ENCODE data around the gene ABCA13.

Gene ABCA13

DNA sequence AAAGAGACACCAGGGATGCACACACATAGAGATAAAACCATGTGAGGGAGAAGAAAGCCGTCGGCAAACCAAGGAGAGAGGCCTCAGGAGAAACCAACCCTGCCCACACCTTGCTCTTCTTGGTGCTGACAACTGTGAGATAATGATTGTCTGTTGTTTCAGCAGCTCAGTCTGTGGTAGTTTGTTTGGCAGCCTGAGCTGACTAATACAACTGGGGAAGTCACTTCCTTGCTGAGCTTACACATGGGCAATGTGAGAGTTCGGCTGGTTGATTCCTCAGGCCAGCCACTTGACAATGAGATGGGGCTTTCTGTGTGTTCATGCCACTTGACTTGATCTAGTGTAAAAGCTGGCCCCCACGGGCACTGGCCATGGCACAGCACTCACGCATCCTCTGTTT is 271.8 kb downstream of the ABCA13 start:
- no peak for DNase-seq

DNA sequence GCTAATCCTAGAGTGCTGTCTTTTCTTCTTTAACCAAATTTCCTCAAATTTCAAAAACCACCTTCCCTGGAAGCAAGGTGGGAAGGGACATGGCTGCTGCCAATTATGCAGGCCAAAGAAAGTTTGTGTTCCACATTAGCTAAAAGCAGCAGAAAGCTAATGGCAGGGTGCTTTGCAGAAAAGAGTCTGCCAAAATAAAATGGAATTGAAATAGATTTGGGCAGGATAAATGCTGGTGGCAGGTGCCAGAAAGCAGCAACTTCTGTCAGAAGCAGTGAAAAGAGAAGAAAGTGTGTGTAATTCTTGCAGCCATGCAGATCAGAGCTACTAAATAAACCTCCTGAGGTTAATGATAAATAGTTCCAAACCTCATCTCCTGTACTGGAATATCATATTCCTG is 275.5 kb downstream of the ABCA13 start:
- no peak for DNase-seq

DNA sequence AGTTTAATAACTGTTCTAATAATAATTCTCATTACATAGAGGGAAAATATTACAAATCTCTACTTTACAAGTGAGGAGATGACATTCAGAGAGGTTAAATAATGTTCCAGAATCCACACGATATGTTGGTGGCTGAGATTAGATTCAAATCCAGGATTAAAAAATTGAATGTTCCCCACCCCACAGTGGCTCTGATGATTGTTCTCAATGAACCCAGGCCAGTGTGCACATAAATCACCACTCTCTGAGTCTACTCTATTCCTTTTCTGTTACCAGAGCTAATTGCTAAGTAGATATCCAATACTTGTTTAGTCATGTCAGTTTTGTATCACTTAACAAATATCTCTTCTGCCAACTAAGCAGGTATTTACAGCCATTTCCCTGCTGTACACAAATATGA is 281.0 kb downstream of the ABCA13 start:
- no peak for DNase-seq

DNA sequence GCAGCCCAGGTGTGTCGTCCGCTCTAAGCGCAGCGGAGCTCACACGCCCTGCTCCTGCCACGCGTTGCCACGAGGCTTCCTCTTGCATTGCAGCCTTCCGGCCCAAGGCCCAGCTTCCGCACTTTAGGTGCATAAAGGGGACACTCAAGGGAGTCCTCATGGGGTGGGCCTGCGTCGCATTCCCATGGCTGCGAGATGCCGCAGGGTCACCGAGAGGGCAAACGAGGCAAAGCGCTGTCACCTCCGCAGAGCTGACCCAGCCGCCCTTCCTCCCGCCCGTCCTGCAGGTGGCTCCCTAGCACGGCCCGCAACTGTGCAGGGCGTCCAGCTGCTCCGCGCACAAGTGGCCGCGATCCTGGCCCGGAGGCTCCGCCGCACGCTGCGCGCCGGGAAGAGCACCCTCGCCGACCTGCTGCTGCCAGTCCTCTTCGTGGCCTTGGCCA is 283.5 kb downstream of the ABCA13 start:
- DNase-seq = no peak

DNA sequence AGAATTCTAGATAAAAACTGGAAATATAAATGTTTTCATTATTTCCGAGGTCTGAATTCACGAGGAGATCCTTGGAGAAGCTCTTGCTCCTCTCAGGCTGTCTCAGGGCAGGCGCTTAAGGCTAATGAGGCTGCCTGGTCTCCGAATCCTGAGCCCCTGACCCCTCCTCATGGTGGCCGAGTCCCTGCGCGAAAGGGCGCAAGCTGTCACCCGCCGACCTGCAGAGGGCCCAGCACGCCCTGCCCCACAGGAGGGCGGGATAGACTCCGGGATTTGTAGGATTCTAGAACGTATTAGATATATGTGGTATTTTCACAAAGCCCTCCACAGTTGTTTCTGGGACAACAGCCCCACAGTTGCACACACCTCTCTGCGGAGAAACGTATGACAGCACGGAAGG is 284.1 kb downstream of the ABCA13 start:
- DNase-seq = no peak

DNA sequence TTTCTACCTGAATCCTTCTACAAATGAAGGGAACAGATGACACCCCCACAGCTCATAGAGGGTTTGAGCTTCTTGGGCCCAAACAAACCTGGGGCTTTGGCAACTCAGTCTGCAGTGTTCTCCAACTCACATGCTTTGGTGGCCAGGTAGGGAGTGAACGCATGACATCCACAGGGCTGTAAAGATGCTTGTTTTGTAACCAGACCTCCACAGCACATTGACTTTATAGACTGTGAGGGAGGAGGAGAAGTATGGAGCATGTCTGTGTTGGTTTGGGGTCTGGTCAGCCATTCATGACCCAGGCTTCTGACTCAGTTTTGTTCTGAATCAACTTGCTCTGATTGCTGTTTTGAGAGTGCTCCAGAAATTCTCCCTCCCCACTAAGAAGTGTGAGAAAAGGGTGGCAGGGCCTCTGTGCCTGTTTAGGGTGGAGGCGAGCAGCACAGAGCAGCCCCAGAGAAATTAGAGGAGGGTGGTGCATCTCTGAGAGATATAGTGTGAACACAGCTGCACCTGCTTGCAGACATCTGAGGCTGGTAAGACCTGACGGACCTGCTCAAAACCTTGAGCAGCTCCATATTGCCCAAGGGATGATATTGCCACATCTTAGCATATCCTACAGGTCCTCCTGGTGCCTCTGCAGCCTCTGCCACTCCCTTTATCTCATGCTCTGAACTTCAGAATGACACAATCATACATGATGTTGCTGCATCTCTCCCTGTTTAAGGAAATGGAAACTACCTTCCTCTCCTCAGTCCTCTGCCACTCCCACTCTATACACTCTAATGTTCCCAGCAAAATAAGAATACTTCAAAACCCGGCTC is 287.7 kb downstream of the ABCA13 start:
- DNase-seq = no peak

DNA sequence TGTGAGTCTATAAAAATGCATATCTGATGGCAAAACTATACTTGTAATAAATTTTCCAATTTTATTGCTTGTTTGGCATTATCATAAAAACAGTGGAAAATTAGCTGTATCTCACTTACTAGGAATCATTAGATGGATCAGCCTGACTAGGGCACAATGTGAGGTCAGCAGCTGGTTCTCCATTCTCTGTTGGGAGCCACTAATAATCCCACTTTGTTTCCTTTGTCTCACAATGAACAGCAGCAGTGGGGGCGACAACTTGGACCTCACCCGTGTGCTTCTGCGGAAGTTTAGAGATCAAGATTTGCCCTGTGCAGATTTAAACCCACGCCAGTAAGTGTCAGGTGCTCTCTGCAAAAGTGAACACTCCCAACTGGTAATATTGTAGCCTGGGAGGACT is 295.5 kb downstream of the ABCA13 start:
- DNase-seq = no peak

DNA sequence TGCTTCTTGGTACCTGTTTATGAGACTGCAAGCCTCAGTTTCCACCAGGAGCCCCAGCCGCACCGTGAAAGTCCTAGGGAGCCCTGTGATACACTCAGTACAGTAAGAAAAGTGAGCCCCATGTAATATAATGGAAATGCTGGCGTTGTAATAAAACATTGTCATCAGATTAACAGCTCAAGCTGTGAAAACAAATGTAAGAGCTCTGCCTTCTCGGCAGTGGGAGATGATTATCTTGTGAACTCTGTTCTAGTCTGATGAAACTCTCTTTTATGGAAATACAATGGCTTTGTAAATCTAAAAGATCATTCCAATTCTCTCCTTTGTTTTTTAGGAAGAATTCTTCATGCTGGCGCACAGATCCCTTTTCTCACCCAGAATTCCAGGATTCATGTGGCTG is 299.9 kb downstream of the ABCA13 start:
- no peak for DNase-seq

DNA sequence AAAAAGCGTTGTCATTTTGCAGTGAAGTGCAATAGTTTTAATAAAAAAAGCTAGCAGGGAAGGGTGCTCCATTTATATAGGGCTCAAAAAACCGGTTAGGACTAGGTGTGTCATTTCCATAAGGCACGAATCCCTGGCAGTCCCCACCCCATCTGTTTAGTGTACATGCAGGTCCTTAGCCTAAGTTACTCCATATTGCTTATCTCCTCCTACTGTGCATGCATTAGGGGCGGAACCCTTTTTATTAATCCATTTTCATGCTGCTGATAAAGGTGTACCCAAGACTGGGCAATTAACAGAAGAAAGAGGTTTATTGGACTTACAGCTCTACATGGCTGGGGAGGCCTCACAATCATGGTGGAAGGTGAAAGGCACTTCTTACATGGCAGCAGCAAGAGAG is 301.4 kb downstream of the ABCA13 start:
- DNase-seq = no peak

DNA sequence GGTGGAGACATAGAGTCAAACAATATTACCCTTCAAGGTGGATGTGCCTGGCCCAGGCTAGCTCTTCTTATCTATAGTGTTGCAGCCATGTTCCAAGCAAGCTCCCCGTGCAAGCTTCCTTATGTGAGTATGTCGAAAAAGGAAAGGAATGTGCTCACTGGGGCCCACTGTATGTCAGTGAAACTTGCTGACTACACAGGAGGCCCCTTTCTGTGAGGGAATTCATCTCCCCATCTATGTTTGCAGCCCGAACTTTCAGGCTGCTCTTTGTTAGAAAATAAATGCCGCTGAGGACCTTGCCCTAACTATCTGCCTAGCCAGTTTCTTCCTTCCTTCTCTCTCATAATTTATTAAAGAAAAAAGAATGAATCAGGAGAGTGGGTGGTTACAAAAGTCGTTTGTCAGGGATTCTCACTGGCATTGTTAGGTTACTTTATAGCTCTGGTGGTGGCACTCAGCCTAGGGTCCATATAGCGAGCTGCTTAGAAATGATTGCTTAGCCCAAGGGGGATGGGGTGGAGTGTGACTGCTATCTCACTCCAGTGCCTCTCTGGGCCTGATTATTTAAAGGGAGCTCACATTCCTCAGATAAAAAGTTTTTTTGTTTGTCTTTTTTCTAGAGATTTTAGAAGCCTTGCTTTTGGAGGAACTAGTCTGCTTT is 302.1 kb downstream of the ABCA13 start:
- DNase-seq = no peak

DNA sequence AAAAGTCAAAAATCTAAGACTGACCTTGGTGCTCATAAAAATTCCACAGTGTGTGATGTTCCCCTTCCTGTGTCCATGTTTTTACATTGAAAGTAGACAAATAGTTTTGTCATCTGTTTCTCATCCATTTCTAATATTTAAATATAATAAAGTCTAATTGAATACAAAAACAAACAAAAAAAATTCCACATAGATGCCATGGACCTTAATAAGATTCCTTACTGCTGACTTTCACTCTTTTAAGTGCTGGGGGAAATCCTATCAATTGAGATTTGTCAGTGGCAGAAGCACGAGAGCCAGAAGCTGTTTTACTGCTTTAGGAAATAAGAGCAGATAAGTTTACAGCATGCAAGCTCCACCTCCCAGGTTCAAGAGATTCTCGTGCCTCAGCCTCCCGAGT is 310.0 kb downstream of the ABCA13 start:
- DNase-seq = no peak

DNA sequence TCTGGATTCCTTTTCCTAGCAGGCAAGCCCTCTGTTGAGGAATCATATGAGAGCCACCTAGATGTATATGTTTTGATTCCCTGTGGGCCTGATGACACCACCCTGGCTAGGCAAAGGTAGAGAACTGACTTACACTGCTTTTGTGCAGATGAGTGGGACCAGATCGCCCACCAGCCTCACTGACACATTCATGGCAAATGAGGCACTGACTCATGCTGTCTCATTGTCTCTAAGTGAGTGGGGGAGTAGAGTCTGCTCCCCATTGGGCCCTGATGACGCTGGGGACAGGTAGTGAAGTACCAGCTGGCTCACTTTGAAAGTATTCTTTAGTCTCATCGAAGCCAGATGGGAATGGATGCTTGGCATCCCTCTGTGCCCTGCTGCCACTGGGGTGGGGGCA is 326.3 kb downstream of the ABCA13 start:
- DNase-seq = no peak

DNA sequence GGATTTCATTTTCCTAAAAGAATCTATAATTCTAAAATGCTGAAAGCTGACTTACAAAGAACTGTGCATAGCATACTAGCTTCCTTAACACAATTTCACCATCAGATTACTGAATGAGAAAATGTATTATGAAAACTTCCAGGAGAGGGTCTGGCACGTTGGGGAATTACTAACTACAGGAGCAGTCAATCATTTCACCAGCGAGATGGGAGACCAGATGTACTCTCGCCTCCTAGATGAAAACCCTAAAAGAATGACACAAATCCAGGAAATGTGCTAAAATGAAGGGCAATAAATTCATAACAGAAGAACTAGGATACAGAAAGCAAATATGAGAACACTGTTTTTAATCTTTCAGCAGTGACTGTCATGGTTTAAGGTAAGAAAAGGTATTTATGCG is 330.8 kb downstream of the ABCA13 start:
- no peak for DNase-seq

DNA sequence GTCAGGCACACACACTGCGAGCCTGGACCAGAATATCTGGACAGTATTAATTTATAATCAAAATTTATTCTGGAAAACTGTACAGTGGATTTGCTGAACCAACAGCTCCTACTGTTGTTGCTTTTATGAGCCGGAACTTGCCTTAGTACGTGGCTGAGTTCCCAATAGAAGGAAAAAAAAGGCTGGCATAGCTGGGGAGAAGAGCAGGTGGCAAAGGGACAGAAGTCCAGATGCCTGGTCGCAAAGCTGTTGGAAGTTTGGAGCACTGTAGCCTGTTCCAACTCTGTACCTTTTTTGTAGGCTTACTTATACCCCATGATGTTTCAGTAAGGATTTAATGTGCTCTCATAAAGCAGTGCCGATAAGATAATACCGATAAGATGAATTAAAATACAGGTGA is 333.8 kb downstream of the ABCA13 start:
- no peak for DNase-seq

DNA sequence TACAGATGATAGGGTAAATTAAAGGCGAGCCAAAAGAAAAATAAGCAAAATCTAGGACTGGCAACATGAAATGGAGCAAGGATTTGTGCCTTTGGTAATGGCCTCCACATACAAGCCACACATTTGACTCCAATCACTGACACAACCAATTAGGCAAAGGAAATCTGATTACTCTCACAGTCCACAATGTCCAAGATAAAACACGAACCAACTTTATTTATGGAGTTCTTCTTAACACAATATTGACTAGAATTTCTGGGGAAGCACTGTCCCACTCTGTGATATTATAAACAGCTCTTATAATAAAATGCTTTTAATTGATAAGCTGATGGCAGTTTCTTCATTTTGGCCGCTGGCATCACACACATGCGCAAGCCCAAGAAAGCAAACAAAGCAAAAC is 334.2 kb downstream of the ABCA13 start:
- DNase-seq = no peak

DNA sequence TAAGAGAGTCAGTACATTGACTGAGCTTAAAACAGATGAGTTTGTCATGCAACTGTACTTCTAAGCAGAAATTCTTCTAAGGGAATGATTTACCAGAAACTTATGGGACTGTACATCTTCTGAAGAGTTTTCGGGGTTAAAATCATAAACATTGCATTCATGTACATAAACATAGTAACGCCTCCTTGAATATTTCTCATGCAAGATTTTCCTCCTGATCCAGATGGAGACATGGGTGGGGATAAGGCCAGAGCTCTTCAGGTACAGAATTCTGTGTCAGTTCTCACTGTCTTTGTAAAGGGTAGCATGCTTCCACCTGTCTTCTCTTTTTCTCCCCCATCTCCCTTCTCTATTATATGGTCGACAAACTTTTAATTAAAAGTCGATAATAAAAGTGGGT is 335.3 kb downstream of the ABCA13 start:
- DNase-seq = no peak

DNA sequence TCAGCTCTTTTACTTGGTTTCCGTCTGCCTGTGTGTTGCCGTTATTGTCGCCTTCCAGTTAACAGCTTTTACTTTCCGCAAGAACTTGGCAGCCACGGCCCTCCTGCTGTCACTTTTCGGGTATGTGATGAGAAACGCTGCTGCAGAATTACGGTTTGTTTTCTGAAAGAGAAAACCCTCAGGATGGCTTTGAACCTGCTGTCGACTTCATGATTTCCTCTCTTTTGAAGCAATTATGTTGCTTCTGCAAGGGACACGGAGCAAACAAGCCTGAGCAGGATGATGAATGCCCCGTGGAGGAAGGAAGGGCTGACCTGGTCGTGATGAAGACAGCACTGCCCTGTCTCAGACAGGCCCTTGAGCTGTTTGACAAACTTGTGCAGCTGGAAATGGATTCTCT is 339.8 kb downstream of the ABCA13 start:
- DNase-seq = no peak

DNA sequence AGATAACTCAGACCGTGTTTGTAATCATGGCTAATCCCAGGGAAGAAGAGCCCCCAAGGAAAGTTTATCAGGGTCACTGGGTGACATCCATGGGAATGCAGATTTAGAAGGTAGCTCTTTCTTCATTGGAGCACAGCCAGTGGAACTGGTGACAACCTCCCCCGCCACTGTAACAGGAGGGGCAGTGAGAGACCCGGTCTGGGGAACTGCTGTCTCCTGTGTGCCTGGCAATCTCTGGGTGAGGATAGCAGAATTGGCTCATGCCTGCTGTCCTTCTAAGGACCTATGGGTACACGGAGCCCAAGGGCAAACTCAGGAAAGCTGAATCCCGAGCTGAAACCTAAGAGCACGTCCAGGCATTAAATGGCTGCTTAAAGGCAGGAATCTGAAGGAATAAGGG is 341.6 kb downstream of the ABCA13 start:
- DNase-seq = no peak

DNA sequence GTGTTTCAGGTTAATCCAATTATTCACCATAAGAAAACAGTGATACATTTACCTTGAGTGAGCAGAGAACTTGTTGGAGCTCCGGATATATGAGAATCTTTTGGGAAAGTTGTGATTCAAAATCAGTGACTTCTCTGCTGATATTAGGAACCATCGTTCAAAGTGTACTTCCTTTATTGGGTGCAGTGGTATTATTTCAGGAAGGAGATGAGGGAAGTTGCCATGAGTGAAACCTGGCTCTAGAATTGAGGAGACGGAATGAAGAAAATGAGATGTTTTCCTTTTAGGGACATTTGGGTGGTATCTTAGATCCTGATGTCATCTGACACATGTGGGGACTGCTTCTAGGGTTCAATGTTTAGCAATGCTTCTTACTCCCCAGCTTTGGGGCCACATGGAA is 343.9 kb downstream of the ABCA13 start:
- DNase-seq = no peak

DNA sequence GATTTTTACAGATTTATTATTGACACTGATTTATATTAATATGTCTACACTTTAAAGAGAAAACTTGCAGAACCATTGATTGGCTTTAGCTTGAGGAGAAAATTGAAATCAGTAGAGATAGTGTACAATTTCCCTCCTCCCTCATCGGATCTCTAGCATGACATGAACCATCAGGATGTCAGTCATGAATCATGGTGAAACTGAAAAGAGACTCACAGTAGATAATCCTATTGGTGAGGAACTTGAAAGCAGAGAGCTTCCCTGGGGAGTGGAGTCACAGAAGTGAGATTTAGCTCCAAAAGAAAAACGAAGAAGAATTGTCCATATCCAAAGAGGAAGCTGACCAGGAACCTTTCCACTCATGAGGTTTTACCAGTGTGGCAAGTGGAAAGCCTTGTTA is 346.8 kb downstream of the ABCA13 start:
- no peak for DNase-seq

DNA sequence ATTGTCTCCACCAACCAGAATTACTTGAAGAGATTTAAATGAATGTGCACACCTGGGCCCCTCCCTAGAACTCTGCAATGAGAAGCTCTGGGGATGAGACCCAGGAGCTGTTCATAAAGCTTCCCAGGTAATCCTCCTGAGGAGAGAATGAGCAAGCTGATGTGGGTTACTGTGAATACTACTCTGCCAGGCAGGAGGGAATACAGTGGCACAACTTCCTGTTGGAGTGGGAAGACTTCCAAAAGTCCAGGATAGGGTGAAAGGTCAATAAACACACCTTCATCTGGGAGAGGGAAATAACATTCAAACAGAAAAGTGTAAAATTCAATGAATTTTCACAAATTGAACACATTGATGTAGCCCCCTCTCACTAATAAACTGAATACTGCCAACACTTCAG is 351.4 kb downstream of the ABCA13 start:
- no peak for DNase-seq

DNA sequence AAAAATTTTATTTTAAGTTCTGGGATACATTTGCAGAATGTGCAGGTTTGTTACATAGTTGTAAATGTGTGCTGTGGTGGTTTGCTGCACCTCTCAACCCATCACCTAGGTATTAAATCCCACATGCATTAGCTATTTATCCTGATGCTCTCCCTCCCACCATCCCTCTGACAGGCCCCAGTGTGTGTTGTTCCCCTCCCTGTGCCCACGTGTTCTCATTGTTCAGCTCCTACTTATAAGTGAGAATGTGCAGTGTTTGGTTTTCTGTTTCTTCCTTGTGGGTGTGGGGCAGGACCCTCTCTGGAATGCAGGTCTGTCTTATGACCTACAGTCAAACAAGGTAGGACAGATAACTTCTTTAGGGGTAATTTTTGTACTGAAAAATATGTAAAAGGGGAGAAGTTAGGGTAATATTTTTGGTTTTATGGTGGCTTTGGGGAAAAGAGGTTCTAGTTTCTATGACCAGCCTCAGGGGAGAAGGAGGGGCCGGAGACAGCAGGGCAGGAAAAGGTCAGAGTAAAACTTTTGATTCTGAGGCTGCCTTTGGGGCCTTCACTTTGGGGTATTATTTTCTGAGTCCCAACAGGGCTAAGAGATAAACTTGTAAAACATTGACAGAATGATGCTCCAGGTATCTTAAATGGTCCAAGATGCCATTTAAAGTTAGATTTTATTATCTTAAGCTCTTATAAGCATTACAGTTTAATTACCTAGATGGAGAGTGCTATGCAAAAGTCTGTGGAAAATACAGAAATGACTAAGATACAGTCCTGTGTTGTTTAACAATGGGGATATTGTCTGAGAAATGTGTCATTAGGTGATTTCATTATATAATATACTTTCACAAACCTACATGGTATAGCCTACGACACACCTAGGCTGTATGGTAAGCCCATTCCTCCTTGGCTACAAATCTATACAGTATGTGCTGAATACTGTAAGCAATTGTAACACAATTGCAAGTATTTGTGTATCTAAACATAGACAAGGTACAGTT is 354.8 kb downstream of the ABCA13 start:
- DNase-seq = no peak

DNA sequence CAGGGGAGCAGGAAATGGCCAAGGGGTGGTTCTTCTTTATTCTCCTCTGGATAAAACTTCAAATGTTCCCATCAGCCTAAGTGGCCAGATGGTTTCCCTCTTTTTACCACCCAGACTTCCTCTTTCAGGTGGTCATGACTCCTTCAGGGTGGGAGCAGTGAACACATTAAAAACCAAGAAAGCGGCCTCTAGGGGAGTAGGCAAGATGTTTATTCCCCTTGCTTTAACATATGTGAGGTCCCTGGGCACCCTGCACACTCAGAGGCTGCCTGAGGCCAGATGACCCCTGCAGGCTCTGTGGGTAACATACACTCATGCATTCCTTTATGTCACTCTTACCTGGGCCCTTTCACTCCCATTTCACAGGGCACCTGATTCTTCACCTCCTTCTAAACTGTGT is 357.4 kb downstream of the ABCA13 start:
- no peak for DNase-seq

DNA sequence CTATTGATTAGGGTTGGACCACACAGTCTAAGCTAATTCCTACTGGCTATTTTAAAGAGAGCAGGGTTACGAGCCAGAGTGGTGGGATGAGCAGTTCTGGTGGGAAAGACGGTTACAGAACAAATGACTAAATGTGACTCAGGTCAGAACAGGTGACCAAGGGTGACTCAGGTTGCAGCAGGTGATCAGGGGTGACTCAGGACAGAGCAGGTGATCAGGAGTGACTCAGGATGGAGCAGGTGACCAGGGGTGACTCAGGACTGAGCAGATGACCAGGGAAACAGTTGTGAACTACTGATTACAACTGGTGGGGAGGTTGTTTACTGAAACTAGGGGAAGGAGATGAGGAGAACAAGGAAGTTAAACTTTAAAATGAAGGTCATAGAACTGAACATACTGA is 366.3 kb downstream of the ABCA13 start:
- no peak for DNase-seq
